Upper lobe of left lung (tissue), 4 donors: ENCODE data around the gene ZNF124.

Experiments
- CTCF ChIP-seq, 6 experiments: fragments of 450-650 bp in 4 of 6; fragments of 200-600 bp in 2 of 6; sonication (generic) in 2 of 6; IDR thresholded peaks; one replicate each; pipeline ENCODE4 v1.5.1; 2016 to 2019; ENCODE audit warnings: antibody characterized with exemption in 6 of 6
- EP300 ChIP-seq, 4 donors: sonication (generic); formaldehyde crosslinking; IDR thresholded peaks; one replicate each; pipeline ENCODE4 v1.5.1; 2017; ENCODE audit warnings: antibody characterized with exemption in 4 of 4, control low read depth in 2 of 4
- POLR2A ChIP-seq, 4 donors: fragments of 450-650 bp; IDR thresholded peaks; one replicate each; pipeline ENCODE4 v1.5.1; 2016 to 2017; ENCODE audit warnings: antibody characterized with exemption in 4 of 4, mild to moderate bottlenecking in 2 of 4

- TF ChIP-seq EP300 (IDR thresholded peaks at IDR 0.05) (no peak), CTCF (IDR thresholded peaks at IDR 0.05) (no peak), POLR2A (IDR thresholded peaks at IDR 0.05) (no peak)
Measured at GRCh38 chr1:247177755-247178154, 5.9 kb upstream of the ZNF124 start.
